KMS-11 (cell line): ENCODE results near the gene SIM1.

Source experiments
- H2AFZ ChIP-seq: fragments of 200-600 bp; sonication (generic); 2 replicates; pipeline ENCODE4 v1.6.1; 2016; ENCODE audit warnings: antibody characterized with exemption, mixed run types, low read depth
- H3K27ac ChIP-seq: fragments of 200-600 bp; sonication (generic); 2 replicates; pipeline ENCODE4 v1.6.1; 2016; ENCODE audit warnings: mild to moderate bottlenecking, mixed run types
- H3K27me3 ChIP-seq: fragments of 200-600 bp; sonication (generic); 2 replicates; pipeline ENCODE4 v1.6.1; 2017; ENCODE audit warnings: mild to moderate bottlenecking, low read depth, mixed run types, moderate library complexity; ENCODE audit not compliant: insufficient read depth
- H3K36me3 ChIP-seq: fragments of 200-600 bp; sonication (generic); 2 replicates; pipeline ENCODE4 v1.6.1; 2017; ENCODE audit warnings: mild to moderate bottlenecking, mixed run types; ENCODE audit not compliant: insufficient read depth
- H3K4me1 ChIP-seq: fragments of 200-600 bp; sonication (generic); 2 replicates; pipeline ENCODE4 v1.6.1; 2016; ENCODE audit warnings: mild to moderate bottlenecking, low read depth, mixed run types; ENCODE audit not compliant: poor library complexity, severe bottlenecking
- H3K4me2 ChIP-seq: fragments of 200-600 bp; sonication (generic); 2 replicates; pipeline ENCODE4 v1.7.0; 2016; ENCODE audit warnings: mild to moderate bottlenecking, mixed run types
- H3K4me3 ChIP-seq: fragments of 200-600 bp; sonication (generic); IDR thresholded peaks from 2 replicates; pipeline ENCODE4 v1.6.1; 2017; ENCODE audit warnings: low read depth, low read length, mixed read lengths; ENCODE audit not compliant: insufficient read depth
- H3K79me2 ChIP-seq: fragments of 200-600 bp; sonication (generic); 2 replicates; pipeline ENCODE4 v1.6.1; 2016; ENCODE audit warnings: low read depth, mixed run types; ENCODE audit not compliant: insufficient read depth
- H3K9ac ChIP-seq: fragments of 200-600 bp; sonication (generic); 2 replicates; pipeline ENCODE4 v1.6.1; 2016; ENCODE audit warnings: mild to moderate bottlenecking, mixed run types
- H4K20me1 ChIP-seq: fragments of 200-600 bp; sonication (generic); 2 replicates; pipeline ENCODE4 v1.6.1; 2016; ENCODE audit warnings: mild to moderate bottlenecking, mixed run types; ENCODE audit not compliant: insufficient read depth
- TF ChIP-seq, protein P1 (sequence below): fragments of 200-600 bp; sonication (generic); conservative IDR thresholded peaks from 2 replicates; pipeline ENCODE4 v1.6.1; 2017; ENCODE audit warnings: low read depth, mild to moderate bottlenecking, antibody characterized with exemption, low read length, moderate library complexity, mixed read lengths

The SIM1 gene

DNA sequence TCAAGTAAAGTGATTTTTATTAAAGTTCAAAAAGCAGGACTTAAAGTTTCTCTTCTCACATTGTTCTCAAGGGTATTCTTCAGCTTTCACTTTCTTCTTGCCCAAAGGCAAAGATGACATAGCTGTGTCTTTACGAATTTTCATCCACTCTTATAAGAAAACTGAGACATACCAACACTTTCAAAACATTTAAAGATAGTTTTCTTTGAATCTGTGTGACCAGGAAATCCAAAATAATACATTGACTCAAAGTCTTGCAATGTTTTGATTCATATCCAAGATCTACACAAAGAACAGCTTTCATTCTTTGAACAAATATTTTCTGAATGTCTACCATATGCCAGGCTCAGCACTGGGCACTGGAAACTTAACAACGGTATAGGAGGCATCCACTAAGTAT is 117.9 kb downstream of the SIM1 start:
- Histone ChIP-seq H3K36me3 (no peaks in the 10 kb centered on the region), H2AFZ (no peak overlapping the region), H3K4me2 (no peak overlapping the region), H3K27ac (no peak overlapping the region), H3K9ac (no peak overlapping the region), H3K79me2 (no peaks in the 10 kb centered on the region), H3K4me3 (no peak overlapping the region), H3K4me1 (peaks cover 16% of the 10 kb centered on the region), H4K20me1 (no peaks in the 10 kb centered on the region), H3K27me3 (no peaks in the 10 kb centered on the region)
- TF ChIP-seq, protein P1, sequence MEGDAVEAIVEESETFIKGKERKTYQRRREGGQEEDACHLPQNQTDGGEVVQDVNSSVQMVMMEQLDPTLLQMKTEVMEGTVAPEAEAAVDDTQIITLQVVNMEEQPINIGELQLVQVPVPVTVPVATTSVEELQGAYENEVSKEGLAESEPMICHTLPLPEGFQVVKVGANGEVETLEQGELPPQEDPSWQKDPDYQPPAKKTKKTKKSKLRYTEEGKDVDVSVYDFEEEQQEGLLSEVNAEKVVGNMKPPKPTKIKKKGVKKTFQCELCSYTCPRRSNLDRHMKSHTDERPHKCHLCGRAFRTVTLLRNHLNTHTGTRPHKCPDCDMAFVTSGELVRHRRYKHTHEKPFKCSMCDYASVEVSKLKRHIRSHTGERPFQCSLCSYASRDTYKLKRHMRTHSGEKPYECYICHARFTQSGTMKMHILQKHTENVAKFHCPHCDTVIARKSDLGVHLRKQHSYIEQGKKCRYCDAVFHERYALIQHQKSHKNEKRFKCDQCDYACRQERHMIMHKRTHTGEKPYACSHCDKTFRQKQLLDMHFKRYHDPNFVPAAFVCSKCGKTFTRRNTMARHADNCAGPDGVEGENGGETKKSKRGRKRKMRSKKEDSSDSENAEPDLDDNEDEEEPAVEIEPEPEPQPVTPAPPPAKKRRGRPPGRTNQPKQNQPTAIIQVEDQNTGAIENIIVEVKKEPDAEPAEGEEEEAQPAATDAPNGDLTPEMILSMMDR: no peak

- no peak overlapping the region for H3K9ac ChIP-seq
- no peak overlapping the region for H2AFZ ChIP-seq
- H3K4me1 ChIP-seq: peaks cover 16% of the 10 kb centered on the region
- H3K4me3 ChIP-seq: no peak overlapping the region
- TF ChIP-seq, protein P1: no peak
- no peaks in the 10 kb centered on the region for H3K27me3 ChIP-seq
- no peaks in the 10 kb centered on the region for H4K20me1 ChIP-seq
- no peaks in the 10 kb centered on the region for H3K36me3 ChIP-seq
- no peak overlapping the region for H3K4me2 ChIP-seq
- no peak overlapping the region for H3K27ac ChIP-seq
- no peaks in the 10 kb centered on the region for H3K79me2 ChIP-seq
Observed at GRCh38 chr6:100346203-100346602, 118.5 kb downstream of the SIM1 start.

- H3K36me3 ChIP-seq: no peaks in the 10 kb centered on the region
- H3K79me2 ChIP-seq: no peaks in the 10 kb centered on the region
- H3K27ac ChIP-seq: no peak overlapping the region
- H3K4me1 ChIP-seq: peaks cover 16% of the 10 kb centered on the region
- no peaks in the 10 kb centered on the region for H3K27me3 ChIP-seq
- no peaks in the 10 kb centered on the region for H4K20me1 ChIP-seq
- no peak overlapping the region for H3K9ac ChIP-seq
- H3K4me3 ChIP-seq: no peak overlapping the region
- no peak overlapping the region for H3K4me2 ChIP-seq
- H2AFZ ChIP-seq: no peak overlapping the region
- TF ChIP-seq, protein P1: no peak
Observed at GRCh38 chr6:100344761-100345160, 120.0 kb downstream of the SIM1 start.

DNA sequence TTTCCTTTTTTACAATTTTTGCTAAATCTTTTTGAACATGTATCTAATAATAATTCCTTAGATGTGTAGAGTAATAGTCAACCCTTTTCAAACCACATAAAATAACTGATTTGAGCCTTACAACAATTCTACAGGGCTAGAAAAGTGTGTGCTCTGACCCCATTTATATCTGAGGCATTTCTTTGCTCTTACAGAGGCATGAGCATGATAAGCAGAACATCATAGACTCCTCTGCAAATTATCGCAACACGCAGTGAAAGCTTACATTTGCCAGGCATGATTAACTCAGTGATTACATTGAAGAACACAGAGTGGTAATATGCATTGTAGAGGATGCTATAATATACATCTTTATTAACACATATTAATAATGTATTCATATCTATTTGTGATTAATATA is 120.4 kb downstream of the SIM1 start:
- no peak overlapping the region for H2AFZ ChIP-seq
- H3K4me2 ChIP-seq: no peak overlapping the region
- TF ChIP-seq, protein P1: no peak
- no peak overlapping the region for H3K27ac ChIP-seq
- H4K20me1 ChIP-seq: no peaks in the 10 kb centered on the region
- H3K36me3 ChIP-seq: no peaks in the 10 kb centered on the region
- no peak overlapping the region for H3K9ac ChIP-seq
- no peaks in the 10 kb centered on the region for H3K79me2 ChIP-seq
- H3K4me1 ChIP-seq: peaks cover 16% of the 10 kb centered on the region
- H3K4me3 ChIP-seq: no peak overlapping the region
- no peaks in the 10 kb centered on the region for H3K27me3 ChIP-seq
